LHCN-M2 (cell line): ENCODE results near the gene STK32C. TPM values are rescaled to one million over a fixed set of nuclear protein-coding genes. Genes with fewer than 3 reads are reported as not detected.
"Not testable (repeated sequence)": the region's sequence is repeated elsewhere in the genome, so short reads cannot be mapped to it uniquely, and the experiment has no call there.

Experiments used
- DNase-seq: peaks from one replicate; pipeline ENCODE4 v3.0.0-alpha.2; 2012; ENCODE audit warnings: low read depth
- total RNA-seq: library from RNA; depleted of rRNA; stranded (reverse); fragments of >200 nt; gene quantifications from 2 replicates; pipeline ENCODE4 v1.2.3, GENCODE V29; 2014

STK32C gene
- total RNA-seq, 1 experiment from 2014 or later, result 12.6 TPM

- no peak for DNase-seq
Observed at GRCh38 chr10:132338876-132339275, 31.1 kb upstream of the STK32C start.

- DNase-seq, result not testable (repeated sequence)
Observed at GRCh38 chr10:132337854-132338253, 30.1 kb upstream of the STK32C start.

- no peak for DNase-seq
Observed at GRCh38 chr10:132336919-132337407, 29.2 kb upstream of the STK32C start.

GRCh38 chr10:132336064-132336746, 28.5 kb upstream of the STK32C start:
- DNase-seq, result no peak

- no peak for DNase-seq
Observed at GRCh38 chr10:132335189-132336063, 27.7 kb upstream of the STK32C start.

GRCh38 chr10:132334631-132335188, 27.0 kb upstream of the STK32C start:
- no peak for DNase-seq

GRCh38 chr10:132333386-132333785, 25.6 kb upstream of the STK32C start:
- DNase-seq, result no peak

GRCh38 chr10:132332433-132332754, 24.6 kb upstream of the STK32C start:
- no peak for DNase-seq

- DNase-seq, result peak; percentile 96
Observed at GRCh38 chr10:132331601-132332432, 24.1 kb upstream of the STK32C start, which contains the start of gene LRRC27. Gene LRRC27 (plus strand): TSS chr10:132332193. CDS start chr10:132333525, 1,332 bp downstream.

- DNase-seq, result no peak
Observed at GRCh38 chr10:132330486-132330833, 22.7 kb upstream of the STK32C start.

- peak; percentile 60 for DNase-seq
Observed at GRCh38 chr10:132329565-132330485, 22.1 kb upstream of the STK32C start.

- no peak for DNase-seq
Observed at GRCh38 chr10:132328738-132329137, 21.0 kb upstream of the STK32C start.

- no peak for DNase-seq
Observed at GRCh38 chr10:132328106-132328505, 20.4 kb upstream of the STK32C start.

GRCh38 chr10:132326925-132327324, 19.2 kb upstream of the STK32C start:
- DNase-seq, result no peak

- DNase-seq, result no peak
Observed at GRCh38 chr10:132326344-132326889, 18.7 kb upstream of the STK32C start.

- no peak for DNase-seq
Observed at GRCh38 chr10:132324186-132324585, 16.4 kb upstream of the STK32C start.

GRCh38 chr10:132322586-132323048, 14.9 kb upstream of the STK32C start:
- peak; percentile 64 for DNase-seq

GRCh38 chr10:132321726-132322125, 14.0 kb upstream of the STK32C start:
- no peak for DNase-seq

- no peak for DNase-seq
Observed at GRCh38 chr10:132320654-132321469, 13.1 kb upstream of the STK32C start.
